Retinal pigment epithelial cell (primary cell): Measurements from ENCODE around the gene SNRNP200.

ENCODE experiments used
- DNase-seq: peaks from one replicate; pipeline ENCODE4 v3.0.0-alpha.2; 2010; ENCODE audit warnings: low read depth
- H3K4me3 ChIP-seq: 2 replicates; pipeline ENCODE4 v1.5.1; 2011; ENCODE audit warnings: mild to moderate bottlenecking, low read length, control low read depth, moderate library complexity
- CTCF ChIP-seq: conservative IDR thresholded peaks from 2 replicates; pipeline ENCODE4 v1.5.1; 2011; ENCODE audit warnings: low read depth, low read length, control low read depth, inconsistent platforms

SNRNP200 gene

GRCh38 chr2:96319396-96319795 lies 14.1 kb upstream of the SNRNP200 start:
- no peak for DNase-seq
- no peak overlapping the region for H3K4me3 ChIP-seq
- no peak for TF ChIP-seq CTCF

GRCh38 chr2:96318723-96319122 lies 13.4 kb upstream of the SNRNP200 start:
- no peak overlapping the region for H3K4me3 ChIP-seq
- no peak for TF ChIP-seq CTCF
- DNase-seq: no peak

- H3K4me3 ChIP-seq: no peak overlapping the region
- TF ChIP-seq CTCF: no peak
- no peak for DNase-seq
Measured at GRCh38 chr2:96317584-96317997, 12.2 kb upstream of the SNRNP200 start.

GRCh38 chr2:96316999-96317398 lies 11.7 kb upstream of the SNRNP200 start:
- no peak overlapping the region for H3K4me3 ChIP-seq
- no peak for DNase-seq
- TF ChIP-seq CTCF: no peak

- TF ChIP-seq CTCF: no peak
- no peak overlapping the region for H3K4me3 ChIP-seq
- no peak for DNase-seq
Measured at GRCh38 chr2:96315400-96316071, 10.2 kb upstream of the SNRNP200 start.

GRCh38 chr2:96315005-96315399 lies 9.7 kb upstream of the SNRNP200 start:
- no peak for TF ChIP-seq CTCF

GRCh38 chr2:96308248-96308647 lies 2.9 kb upstream of the SNRNP200 start:
- DNase-seq: no peak
- no peak overlapping the region for H3K4me3 ChIP-seq
- TF ChIP-seq CTCF: no peak

More at GRCh38 chr2:96315005-96315399, 9.7 kb upstream of the SNRNP200 start:
- no peak overlapping the region for H3K4me3 ChIP-seq
- DNase-seq: no peak
